GM21423 (cell line): ENCODE measurements around the gene TMEM245.
A peak's percentile ranks its signal among the peaks of the same experiment; 100 is the strongest.

Experiments used
- ATAC-seq: cut with Tn5 transposase; IDR thresholded peaks from one replicate; pipeline ENCODE4 v1.9.1; 2021; ENCODE audit warnings: mild to moderate bottlenecking, moderate library complexity; ENCODE audit not compliant: unreplicated experiment

TMEM245 gene

DNA sequence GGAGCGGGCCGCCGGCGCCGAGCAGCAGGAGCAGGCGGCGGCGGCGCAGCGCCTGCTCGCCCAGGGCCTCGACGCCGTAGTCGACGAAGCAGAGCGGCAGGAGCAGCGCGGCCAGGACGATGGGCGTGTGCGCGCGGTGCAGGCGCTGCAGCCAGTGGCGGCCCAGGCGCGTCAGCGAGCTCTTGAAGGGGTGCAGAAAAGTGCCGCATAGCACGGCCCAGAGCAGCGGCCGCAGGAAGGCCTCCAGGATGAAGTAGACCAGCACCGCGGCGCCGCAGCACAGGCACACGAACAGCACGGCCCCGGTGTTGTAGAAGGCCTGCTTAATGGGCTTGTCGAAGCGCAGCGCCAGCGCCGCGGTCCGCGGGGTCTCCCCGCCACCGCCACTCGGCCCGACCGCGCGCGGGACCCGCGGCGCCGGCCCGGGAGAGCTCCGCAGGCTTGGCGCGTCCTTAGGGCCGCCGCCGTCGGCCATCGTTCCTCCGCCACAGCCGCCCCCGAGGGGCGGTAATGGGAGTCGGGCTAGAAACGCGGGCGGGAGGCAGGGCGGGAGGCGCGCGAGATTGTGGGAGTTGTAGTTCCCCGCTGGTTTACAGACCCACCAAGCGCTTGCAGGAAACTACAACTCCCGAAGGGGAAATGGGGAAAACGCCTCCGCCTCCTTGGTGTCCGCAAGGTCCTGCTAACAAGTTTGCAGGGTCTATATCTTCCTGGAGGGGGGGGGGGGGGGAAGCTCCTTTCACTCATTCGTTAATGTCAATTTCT lies at the start of gene TMEM245:
Gene TMEM245 (minus strand): TSS at position 509 of the 765 bp plus-strand sequence. CDS start 34 bp downstream, at position 475.
- ATAC-seq: peak; percentile 87

DNA sequence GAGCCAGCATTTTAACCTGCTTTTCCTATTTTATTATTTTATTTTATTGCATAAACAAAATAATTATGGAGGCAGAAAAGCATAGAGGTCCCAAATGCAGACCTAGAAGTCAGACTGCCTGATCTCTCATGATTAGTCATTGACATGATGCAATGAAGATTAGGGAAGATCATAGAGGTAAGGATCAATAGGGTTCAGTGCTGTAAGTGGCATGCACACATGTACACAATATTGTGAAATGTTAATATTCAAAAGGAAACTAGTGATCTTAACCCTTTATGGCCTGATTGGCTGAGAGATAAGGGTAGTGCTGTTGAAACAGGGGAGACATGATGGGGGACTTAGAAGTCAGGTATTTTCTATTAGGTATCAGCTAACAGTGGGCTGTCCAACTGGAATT lies 48.4 kb upstream of the TMEM245 start:
- ATAC-seq: no peak

DNA sequence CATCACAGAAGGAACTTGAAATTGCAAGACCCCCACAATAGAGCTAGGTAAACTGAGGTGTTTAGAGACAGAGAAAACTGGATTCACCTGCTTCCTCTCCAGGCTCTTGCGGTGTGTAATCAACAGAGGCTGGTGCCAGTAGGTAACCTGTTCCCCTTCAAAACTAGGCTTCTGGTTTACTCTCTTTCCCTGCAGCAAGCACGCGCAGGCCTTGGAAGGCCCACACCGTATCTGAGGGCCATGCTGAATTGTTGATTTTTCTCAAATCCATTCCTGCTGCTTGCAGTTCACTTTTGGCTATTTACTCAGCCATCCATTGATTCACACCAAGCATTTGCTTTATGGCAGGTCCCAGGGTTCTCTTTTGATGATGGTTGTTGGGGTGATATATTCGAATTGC lies 48.0 kb upstream of the TMEM245 start:
- no peak for ATAC-seq

DNA sequence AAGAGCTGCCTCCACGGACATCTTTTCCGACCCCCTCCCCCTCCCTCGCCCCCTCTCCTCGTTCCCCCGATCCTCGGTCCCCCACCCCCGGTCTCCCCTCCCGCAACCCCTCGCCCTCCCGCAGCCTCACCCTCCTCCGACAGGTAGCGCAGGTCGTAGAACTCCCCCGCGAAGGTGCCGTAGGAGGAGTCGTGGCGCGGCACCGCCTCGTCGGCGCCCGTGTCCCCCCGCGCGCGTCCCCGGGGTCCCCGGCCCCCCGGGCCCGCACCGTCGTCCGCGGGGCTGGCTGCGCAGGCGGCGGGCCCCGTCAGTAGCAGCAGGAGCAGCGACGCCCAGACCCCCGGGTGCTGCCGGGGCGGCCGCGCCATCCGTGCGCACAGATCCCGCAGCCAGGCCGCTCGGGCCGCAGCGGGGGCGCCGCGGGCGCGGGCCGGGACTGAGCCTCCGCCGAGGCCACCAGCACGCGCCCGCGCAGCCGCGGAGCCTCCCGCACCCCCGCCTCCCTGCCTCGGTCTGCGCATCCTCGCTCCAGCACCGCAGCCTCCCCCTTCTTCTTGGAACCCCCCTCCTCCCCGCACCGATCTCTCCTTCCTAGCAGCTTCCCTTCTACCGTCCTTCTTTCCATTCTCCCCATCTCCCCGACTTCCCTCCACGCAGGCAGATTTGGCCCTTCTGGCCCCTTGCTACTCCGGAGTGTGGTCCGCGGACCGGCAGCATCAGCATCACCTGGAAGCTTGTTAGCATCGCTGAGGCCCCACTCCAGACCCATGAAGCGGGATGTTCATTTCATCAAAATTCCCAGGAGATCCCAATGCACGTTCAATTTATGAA lies 47.2 kb upstream of the TMEM245 start, which contains the start of gene FRRS1L:
Gene FRRS1L (minus strand): TSS at position 479 of the 831 bp plus-strand sequence. CDS start 111 bp downstream, at position 368.
- no peak for ATAC-seq

DNA sequence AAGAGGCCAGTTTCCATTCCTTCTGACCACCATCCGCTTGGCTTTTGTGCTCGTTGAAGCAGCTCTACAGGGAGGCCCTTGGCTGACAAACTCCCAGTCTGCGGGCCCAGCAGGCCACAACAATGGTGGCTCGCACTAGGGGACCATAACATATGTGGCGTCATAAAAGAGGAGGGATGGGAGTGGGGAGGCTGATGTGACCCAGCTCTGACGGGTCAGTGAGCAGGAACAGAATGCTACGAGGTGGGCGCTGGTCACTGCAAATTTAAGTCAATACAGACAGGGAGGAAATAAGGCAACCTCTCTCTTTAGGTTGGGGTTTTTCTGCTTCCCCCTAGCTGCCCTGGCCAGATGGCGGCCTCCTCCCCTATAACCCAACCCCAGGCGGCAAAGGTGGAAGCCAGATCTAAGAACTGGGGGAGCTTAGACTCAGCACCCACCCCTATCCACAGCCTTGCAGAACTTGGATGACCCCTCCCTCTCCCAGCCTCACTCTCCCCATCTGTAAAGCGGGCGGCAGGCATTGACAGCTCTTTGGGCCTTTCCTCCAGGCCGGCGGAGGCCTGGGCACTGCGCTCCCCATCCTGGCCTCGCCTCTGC lies 46.5 kb upstream of the TMEM245 start:
- ATAC-seq: no peak

DNA sequence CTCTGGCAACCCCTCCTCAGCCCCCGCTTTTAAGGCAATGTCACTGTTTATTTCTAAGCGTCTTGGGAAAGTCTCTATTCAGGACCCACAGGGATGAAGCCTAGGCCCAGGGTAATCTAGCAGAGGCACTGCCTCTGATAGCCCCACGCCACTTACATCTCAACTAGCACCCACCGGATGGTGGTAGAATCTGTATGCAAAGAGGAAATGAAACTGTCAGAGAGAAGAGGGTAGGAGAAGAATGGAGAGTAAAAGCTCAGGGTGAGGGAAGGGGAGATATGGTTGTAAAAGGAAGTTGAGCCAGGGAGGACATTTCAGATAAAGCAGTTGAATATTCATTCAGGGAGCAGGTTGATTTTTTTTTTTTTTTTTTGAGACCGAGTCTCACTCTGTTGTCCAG lies 44.3 kb upstream of the TMEM245 start:
- peak; percentile 64 for ATAC-seq

DNA sequence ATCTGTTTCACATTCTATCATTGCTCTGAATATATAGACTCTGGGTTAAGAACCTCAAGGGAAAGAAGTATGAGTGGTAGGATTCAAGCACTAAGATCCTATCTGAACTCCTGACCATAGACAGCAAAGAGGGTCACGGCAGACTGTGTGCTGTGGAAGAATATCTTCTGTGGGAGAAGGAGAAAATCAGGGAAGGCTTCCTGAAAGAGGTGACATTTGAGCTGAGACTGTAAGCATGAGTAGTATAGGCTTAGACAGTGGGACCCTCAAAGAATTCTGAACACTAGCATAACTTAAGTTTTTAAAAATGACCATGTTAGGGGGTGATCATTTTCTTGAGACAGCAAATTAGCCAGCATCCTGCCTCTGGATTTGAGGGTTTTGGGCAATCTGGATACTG lies 43.4 kb upstream of the TMEM245 start:
- ATAC-seq: no peak

DNA sequence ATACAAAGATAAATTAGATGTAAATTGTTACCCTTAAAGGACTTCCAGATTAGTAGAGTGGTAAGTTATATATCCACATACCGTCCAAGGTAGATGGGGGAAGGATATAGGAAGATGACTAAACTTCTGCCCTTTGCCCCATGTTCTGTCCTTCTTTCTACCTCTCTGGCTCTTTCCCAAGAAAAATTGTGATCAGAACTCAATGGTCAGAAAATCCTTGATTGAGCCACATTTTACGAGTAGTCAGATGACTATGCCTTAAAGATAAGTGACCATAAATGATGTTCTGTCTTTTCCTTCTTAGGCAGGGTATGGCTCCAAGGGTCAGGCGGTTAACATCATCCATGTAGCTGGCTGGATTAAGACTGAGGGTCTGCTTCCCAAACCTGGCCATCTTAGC lies 42.9 kb upstream of the TMEM245 start:
- no peak for ATAC-seq

DNA sequence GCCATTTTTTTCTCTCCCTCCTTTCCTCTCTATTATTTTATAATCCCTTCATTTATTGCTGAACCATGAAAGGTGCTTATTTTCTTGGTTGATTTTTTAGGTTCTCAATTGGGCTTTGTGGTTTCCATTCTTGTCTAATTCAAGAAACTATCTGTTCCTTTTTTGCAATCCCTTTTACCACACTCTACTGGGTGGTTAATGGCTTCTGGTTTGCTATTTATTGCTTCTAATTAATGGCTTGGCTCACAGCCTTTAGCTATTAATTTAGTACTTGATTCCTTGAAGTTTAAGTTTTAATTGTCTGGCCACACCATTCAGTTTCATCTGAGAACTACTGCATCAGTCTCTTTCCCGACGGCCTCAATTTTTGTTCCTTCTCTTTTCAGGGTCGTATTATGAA lies 41.7 kb upstream of the TMEM245 start:
- no peak for ATAC-seq

DNA sequence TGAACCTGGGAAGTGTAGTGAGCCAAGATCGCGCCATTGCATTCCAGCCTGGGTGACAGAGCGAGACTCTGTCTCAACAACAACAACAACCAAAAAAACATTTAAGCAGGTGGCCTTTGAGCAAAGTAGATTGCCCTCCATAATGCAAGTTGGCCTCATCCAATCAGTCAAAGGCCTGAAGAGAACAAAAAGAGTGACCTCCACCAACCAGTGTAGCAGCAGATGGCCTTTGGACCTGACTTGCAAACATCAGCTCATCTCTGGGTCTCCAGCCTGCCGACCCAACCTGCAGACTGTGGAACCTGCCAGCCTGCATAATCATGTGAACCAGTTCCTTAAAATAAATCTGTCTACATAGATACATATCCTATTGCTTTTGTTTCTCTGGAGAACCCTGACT lies 39.8 kb upstream of the TMEM245 start:
- ATAC-seq: no peak

DNA sequence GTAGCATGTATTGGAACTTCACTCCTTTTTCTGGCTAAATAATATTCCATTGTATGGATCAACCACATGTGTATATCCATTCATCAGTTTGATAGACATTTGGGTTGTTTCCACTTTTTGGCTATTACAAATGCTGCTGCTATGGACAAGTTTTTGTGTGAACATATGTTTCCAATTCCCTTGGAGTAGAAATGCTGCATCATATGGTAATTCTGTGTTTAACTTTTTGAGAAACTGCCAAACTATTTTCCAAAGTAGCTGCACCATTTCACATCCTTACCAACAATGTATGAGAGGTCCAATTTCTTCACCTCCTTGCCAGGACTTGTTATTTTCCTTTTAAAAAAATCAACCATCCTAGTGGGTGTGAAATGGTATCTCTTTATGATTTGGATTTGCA lies 38.9 kb upstream of the TMEM245 start:
- ATAC-seq: no peak

DNA sequence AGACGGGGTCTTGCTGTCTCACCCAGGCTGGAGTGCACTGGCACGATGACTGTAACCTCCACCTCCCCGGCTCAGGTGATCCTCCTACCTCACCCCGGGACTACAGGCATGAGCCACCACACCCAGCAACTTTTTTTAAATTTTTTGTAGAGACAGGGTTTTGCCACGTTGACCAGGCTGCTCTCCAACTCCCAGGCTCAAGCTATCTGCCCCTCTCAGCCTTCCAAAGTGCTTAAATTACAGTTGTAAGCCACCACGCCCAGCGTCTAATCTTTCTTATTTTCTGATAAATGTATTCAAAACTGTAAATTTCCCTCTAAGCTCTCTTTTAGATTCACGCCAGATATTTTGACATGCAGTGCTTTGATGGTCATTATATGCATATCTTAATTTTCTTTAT lies 37.0 kb upstream of the TMEM245 start:
- ATAC-seq: no peak

DNA sequence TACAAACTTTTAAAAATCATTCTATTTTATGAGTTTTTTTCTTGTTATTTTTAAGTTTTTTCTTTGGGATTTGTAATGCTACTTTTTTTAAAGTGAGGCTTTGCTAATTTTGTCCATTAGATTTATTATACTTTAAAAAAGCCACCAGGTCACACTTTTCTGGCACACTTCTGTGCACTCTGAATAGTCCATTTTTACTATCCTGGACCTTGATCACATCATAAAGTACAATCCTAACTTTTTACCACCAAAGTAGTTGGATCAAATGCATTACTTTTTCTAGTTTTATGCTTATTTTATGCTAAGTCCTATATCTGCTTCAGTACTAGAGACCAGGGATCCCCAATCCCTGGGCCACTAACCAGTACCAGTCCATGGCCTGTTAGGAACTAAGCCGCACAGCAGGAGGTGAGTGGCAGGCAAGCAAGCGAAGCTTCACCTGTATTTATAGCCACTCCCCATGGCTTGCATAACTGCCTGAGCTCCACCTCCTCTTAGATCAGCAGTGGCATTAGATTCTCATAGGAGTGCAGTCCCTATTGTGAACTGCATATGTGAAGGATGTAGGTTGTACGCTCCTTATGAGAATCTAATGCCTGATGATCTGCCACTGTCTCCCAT lies 31.3 kb upstream of the TMEM245 start:
- ATAC-seq: no peak

DNA sequence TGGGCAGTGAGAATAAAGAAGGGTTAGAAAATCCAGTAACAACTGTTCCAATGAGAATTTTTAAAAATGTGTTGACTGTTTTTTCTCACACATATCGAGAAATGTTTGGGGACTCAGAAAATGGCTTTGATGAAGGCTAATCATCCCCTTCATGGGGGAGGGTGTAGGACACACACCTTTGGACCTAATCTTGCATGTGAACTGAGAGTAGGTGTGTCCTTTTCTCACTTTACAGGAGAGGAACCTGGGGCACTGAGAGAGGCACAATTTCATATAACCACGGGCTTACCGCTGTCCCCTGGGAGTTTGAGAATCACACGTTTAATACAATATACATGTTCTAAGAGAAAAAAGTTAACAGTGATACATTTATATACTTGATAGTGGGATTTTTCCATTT lies 30.0 kb upstream of the TMEM245 start:
- ATAC-seq: no peak

DNA sequence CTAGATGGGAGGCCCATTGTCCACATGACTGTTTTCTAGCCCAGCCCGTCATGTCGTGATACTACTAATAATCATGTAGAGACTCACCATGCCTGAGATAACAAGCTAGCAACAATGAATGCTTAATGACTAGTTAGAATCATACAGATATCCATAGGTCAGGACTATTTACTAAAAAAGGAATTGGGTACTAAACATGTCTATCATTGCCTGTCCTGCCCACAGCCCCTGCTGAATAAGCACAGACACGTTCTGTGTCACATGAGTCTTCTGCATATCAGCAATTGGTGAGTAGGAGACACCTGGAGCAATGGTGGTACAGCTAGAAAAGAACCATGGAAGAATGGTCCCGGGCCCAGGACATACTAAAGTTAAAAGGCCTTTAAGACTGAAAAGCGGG lies 29.3 kb upstream of the TMEM245 start:
- ATAC-seq: no peak

DNA sequence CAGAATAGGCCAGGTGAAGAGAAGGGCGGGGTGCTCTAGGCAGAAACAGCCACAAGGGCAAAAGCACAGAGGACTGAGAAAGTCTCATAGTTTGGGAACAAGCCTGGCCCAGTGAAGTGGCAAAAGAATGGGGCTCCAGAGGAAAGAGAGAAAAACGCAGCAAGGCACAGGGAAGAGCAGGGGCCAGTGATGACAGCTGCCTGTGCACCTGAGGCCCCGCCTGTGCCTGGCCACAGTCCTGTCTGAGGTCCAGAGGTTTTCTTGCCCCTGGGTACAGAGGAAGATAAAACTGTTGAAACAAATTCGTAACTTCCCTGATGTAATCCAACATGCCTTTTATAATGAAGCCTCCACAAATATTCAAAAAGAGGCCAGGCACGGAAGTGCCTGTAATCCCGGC lies 25.3 kb upstream of the TMEM245 start:
- no peak for ATAC-seq

DNA sequence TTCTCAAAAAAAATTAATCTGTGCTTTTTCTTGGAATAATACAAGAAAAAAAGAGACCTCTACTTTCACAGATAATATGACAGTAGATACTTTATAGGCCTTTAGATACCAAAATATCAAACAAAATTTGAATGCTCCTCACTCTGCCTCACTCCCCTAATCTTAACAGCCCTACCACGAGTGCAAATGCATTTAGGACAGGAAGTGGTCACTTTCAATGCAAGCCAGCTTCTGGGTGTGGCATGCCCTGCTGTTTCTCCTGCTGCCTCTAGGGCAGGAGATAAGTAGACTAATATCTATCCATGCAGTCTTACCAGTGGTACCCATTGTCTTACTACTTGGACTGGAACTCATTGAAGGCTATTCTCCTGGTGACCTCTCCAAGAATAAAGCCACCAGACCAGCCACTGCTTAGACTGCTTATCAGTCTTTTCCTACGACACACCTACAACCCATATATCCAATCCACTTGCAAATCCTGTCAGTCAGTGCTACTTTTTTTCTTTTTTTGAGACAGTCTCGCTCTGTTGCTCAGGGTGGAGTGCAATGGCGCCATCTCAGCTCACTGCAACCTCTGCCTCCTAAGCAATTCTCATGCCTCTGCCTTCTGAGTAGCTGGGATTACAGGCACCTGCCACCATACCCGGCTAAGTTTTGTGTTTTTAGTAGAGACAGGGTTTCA lies 24.3 kb upstream of the TMEM245 start:
- ATAC-seq: peak; percentile 99

DNA sequence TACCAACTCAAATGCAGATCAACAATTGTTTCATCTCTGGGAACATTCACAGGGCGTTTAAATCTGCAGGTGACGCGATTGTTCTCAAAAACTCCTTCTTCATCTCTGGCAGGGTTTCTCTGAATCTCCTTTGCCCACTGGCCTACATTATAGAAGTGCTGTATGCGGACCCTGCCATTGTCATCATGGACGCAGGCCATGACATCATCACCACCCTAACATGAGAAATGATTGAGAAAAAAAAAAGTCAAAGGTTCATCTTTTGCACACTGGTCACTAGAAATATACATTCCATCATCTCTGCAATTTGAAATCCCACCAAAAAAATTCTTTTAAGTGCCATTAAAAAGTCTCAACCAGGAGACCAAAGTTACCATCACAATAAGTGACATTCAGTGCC lies 21.6 kb upstream of the TMEM245 start:
- ATAC-seq: no peak

DNA sequence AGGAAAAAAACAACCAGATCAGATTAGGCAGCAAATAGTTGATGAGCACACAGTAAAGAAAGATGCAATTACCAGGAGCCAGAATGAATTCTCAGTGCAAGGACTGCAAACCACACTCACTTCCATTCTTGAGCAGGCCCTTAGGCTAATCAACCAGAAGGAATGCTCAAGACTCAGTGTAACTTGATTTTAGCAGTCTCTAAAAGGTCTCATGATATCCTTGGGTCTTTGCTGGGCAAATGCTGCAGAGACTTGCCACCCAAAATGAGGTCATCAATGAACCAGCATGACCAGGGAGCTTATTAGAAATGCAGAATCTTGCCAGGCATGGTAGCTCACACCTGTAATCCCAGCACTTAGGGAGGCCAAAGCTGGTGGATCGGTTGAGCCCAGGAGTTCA lies 20.1 kb upstream of the TMEM245 start:
- no peak for ATAC-seq

DNA sequence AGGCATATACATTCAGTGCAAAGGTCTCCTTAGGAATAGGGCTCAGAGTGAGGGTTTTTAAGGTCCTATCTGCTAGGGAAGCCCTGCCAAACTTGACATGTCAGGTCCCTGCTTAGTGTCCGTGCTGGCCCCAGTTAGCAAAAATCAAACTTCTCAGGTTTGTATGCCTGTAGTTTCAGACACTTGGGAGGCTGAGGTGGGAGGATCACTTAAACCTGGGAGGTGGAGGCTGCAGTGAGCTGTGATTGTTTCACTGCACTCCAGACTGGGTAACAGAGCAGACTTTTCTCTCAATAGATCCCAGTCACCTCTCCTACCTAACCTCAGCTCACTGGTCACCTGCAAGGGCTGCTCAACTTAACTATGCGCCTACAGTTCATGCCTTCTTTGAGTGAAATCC lies 18.7 kb upstream of the TMEM245 start:
- ATAC-seq: no peak

DNA sequence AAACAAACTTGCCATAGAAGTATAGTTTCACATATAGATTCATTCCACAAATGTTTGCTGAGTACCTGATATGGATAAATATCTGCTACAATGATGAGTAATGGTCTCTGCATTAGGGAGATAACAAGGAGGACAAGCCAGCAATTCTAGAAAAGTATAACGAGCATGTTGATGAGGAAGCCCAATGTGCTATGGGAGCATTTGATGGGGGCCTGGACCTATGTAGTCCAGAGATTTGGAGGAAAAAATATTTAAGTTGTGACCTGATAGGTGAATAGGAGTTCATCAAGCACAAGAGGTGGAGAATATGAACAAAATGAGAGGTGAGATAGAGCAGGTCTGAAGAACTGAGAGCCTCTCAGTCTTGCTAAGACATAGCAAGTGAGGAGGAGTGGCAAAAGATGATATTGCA lies 14.4 kb upstream of the TMEM245 start:
- no peak for ATAC-seq
